Ascending aorta (tissue), 2 donors: ENCODE data around the gene ALG10B. TPM values are rescaled to one million over a fixed set of nuclear protein-coding genes. Genes with fewer than 3 reads are reported as not detected.
"Not testable (repeated sequence)": the region's sequence is repeated elsewhere in the genome, so short reads cannot be mapped to it uniquely, and the experiment has no call there.

Source experiments
- DNase-seq, 2 donors: peaks; one replicate each; pipeline ENCODE4 v3.0.0-alpha.2; 2019; ENCODE audit warnings: low spot score in 2 of 2
- H3K27ac ChIP-seq, 2 donors: fragments of 200-600 bp; sonication (generic); one replicate each; pipeline ENCODE4 v1.5.1; 2016 to 2017; ENCODE audit warnings: mild to moderate bottlenecking in 1 of 2
- H3K27me3 ChIP-seq: fragments of 200-600 bp; sonication (generic); one replicate; pipeline ENCODE4 v1.5.1; 2017
- H3K36me3 ChIP-seq, 2 donors: fragments of 200-600 bp; sonication (generic); one replicate each; pipeline ENCODE4 v1.5.1; 2016
- H3K4me1 ChIP-seq, 2 donors: fragments of 200-600 bp; sonication (generic); one replicate each; pipeline ENCODE4 v1.5.1; 2016 to 2017; ENCODE audit warnings: mild to moderate bottlenecking in 1 of 2
- H3K4me3 ChIP-seq, 2 donors: fragments of 200-600 bp; sonication (generic); one replicate each; pipeline ENCODE4 v1.5.1; 2016 to 2017; ENCODE audit warnings: mild to moderate bottlenecking in 1 of 2
- H3K9me3 ChIP-seq, 2 donors: fragments of 200-600 bp; sonication (generic); one replicate each; pipeline ENCODE4 v1.5.1; 2016
- intact Hi-C: fragments of 100-400 bp; cut with DNase I; formaldehyde crosslinking; loops from one replicate; pipeline ENCODE4 v1.15.1; 2023
- total RNA-seq: library from RNA; depleted of rRNA; stranded (reverse); fragments of >200 nt; gene quantifications from one replicate; pipeline ENCODE4 v1.1.0, GENCODE V29; 2016
- TF ChIP-seq, protein P1 (sequence below), 3 experiments: fragments of 200-600 bp in 2 of 3; fragments of 450-650 bp in 1 of 3; sonication (generic) in 2 of 3; IDR thresholded peaks; one replicate each; pipeline ENCODE4 v1.5.1; 2016 to 2019; ENCODE audit warnings: antibody characterized with exemption in 3 of 3, mild to moderate bottlenecking in 1 of 3, moderate library complexity in 1 of 3

Gene ALG10B
- total RNA-seq, 1 donor from 2014 or later: 9.2 TPM

DNA sequence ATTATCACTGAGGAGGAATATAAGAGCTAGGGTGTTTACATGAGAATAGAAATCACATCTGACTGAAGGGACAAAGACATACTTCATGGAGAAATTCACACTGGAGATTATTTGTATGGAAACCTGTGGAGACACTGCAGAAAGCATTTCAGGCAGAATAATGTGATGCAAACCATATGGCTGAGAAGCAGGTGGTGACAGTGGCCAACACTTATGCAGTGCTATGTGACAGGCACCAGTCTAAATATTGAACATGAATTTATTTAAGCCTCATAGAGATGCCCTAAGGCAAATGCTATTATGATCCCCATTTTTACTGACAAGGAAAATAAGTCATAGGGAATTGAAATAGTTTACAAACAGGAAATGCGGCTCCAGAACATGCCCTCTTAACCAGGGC, 16.2 kb downstream of the ALG10B start:
- Histone ChIP-seq H3K27ac (no peak overlapping the region), H3K9me3 (no peaks in the 10 kb centered on the region), H3K4me3 (no peak overlapping the region), H3K27me3 (no peaks in the 10 kb centered on the region), H3K36me3 (no peaks in the 10 kb centered on the region), H3K4me1 (no peaks in the 10 kb centered on the region)
- DNase-seq: no peak
- intact Hi-C loops: no loop called here
- TF ChIP-seq, protein P1, sequence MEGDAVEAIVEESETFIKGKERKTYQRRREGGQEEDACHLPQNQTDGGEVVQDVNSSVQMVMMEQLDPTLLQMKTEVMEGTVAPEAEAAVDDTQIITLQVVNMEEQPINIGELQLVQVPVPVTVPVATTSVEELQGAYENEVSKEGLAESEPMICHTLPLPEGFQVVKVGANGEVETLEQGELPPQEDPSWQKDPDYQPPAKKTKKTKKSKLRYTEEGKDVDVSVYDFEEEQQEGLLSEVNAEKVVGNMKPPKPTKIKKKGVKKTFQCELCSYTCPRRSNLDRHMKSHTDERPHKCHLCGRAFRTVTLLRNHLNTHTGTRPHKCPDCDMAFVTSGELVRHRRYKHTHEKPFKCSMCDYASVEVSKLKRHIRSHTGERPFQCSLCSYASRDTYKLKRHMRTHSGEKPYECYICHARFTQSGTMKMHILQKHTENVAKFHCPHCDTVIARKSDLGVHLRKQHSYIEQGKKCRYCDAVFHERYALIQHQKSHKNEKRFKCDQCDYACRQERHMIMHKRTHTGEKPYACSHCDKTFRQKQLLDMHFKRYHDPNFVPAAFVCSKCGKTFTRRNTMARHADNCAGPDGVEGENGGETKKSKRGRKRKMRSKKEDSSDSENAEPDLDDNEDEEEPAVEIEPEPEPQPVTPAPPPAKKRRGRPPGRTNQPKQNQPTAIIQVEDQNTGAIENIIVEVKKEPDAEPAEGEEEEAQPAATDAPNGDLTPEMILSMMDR (IDR thresholded peaks at IDR 0.05): no peak

DNA sequence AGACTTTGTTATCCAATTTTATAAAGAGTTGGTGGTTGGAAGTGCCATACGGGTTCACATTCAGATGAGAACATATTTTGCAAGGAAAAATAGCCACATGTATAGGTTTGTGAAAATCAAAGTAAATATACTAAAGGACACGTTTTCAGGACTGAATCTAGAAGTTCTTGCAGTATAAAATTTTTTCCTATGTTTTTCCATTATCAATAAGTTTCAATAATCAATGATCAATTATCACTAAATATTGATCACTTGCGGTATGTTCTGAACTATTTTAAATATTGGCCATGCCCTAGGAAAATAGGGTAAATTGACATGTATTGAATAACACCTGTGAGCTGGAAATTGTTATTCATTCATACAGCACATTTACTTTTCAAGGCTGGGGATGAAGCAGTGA, 25.9 kb downstream of the ALG10B start:
- Histone ChIP-seq H3K36me3 (no peaks in the 10 kb centered on the region), H3K4me1 (no peaks in the 10 kb centered on the region), H3K27me3 (no peaks in the 10 kb centered on the region), H3K4me3 (no peak overlapping the region), H3K27ac (no peak overlapping the region), H3K9me3 (no peaks in the 10 kb centered on the region)
- TF ChIP-seq, protein P1 (IDR thresholded peaks at IDR 0.05): no peak
- intact Hi-C loops: no loop called here
- no peak for DNase-seq

DNA sequence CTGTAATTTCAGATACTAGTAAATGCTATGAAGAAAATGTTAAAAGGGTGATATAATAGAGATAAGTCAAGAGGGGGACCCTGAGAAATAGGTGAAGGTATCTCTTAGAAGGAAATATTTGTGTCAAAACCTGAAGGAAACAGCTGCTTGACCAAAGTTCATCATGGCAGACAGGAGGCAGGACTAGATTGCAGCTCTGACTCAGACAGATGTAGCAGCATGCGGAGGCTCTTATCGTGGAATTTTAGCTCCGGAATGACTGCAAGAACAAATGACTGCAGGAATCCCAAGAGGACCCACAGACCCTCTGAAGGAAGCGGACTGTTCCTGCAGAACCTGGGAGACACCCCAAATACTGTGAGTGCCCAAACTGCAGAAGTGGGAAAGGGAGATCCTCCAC, 26.7 kb downstream of the ALG10B start:
- H3K27ac ChIP-seq, H3K27me3 ChIP-seq, intact Hi-C loops, H3K9me3 ChIP-seq, H3K36me3 ChIP-seq, H3K4me1 ChIP-seq, H3K4me3 ChIP-seq, DNase-seq: not testable (repeated sequence)

DNA sequence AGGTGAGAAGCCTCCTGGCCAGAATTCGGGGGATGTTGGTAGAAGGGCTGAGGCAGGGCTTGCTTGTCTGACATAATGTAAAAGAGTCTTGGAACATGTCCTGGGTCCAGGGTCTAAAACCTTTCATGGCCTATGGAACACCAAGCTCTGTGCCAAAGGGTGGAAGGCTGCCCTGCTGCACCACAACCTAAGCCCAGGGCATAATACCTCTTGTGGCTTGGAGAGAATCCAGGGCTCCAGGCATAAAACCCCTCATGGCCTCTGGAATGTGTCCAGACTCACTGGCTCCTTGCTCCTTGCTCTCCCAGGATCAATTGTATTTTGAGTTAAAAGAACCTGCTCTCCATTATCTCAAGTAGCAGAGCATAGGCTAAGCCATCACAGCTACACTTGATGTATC, 27.3 kb downstream of the ALG10B start:
- H3K4me1 ChIP-seq, DNase-seq, H3K36me3 ChIP-seq, H3K9me3 ChIP-seq, H3K4me3 ChIP-seq, H3K27me3 ChIP-seq, H3K27ac ChIP-seq, intact Hi-C loops: not testable (repeated sequence)

DNA sequence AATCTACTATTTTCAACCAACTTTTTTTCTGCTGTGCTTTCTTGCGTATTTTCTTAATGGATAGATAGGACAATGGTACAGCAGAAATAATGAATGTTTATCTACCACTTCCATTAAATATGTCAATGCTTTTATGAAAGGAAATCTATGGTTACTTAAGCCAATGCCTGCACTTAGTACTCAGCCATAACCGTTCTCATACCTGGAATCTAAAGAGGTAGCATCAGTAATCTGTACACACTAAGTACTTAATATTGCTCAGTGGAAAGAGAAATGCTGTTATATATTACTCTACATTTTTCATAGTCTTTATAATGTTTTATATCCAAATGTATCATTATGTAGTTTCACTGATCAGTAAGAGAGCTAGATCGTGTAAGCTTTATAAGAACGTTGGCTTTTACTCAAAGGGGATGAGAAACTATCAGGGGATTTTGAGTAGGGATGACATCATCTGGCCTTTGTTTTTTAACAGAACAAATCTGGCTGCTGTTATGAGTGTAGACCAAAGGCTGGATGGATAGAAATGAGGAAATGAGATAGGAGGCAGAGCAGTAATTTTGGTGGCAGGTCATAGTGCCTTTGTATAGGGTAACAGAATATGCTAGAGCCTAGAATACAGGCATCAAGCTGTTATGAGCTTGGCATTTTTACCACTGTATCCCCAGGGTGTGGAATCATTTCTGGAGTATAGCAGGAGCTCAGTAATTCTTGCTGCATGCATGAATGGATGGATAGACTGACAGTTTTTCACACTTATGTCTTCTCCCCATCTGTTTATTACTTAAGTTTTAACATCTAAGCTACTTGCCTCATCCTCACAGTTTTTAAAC, 34.0 kb downstream of the ALG10B start:
- intact Hi-C loops: no loop called here
- no peaks in the 10 kb centered on the region for H3K4me1 ChIP-seq
- no peaks in the 10 kb centered on the region for H3K27me3 ChIP-seq
- DNase-seq: no peak
- no peak overlapping the region for H3K27ac ChIP-seq
- H3K36me3 ChIP-seq: no peaks in the 10 kb centered on the region
- H3K4me3 ChIP-seq: no peak overlapping the region
- no peaks in the 10 kb centered on the region for H3K9me3 ChIP-seq
- TF ChIP-seq, protein P1 (IDR thresholded peaks at IDR 0.05): no peak

DNA sequence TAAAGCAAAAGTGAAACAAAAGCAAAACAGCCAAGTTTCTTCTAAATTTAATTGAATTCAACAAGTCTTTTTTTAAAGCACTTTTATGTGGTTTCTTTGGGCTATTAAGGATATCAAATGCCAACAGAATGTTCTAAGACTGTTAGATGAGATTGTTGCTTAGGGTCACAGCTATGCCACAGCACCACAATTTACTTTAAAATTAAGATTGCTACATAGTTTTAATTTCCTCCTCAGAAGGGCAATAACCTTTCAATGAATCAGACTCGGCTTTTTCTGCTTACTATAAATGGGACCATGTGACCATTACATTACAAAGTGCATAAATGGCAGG, 34.6 kb downstream of the ALG10B start:
- intact Hi-C loops, H3K4me1 ChIP-seq, H3K9me3 ChIP-seq, H3K4me3 ChIP-seq, H3K27ac ChIP-seq, H3K36me3 ChIP-seq, H3K27me3 ChIP-seq, DNase-seq: not testable (repeated sequence)

DNA sequence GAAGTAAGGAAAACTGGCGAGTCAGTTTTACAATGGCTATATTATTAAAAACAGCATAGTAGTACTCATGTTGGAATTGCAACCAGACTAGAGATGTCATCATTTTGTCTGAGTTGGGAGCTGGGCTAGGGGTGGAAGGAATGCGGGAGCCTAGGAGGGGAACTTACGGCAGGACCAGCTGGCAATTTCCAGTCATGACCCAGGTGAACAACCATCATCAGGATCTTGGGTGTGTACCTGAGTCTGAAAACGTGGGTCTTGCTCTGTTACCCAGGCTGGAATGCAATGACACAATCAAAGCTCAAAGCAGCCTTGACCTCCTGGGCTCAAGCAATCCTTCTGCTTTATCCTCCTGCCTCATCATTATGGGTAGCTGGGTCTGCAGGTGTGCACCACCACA, 50.9 kb downstream of the ALG10B start:
- no peak for DNase-seq
- H3K27me3 ChIP-seq: no peaks in the 10 kb centered on the region
- H3K27ac ChIP-seq: no peak overlapping the region
- H3K4me3 ChIP-seq: no peak overlapping the region
- TF ChIP-seq, protein P1 (IDR thresholded peaks at IDR 0.05): no peak
- intact Hi-C loops: no loop called here
- no peaks in the 10 kb centered on the region for H3K4me1 ChIP-seq
- H3K9me3 ChIP-seq: no peaks in the 10 kb centered on the region
- no peaks in the 10 kb centered on the region for H3K36me3 ChIP-seq
